ENCODE results near the gene DTYMK. TPM values are rescaled to one million over a fixed set of nuclear protein-coding genes. Genes with fewer than 3 reads are reported as not detected.

The DTYMK gene
- total RNA-seq, 1 donor from 2014 or later: 35.0 TPM

DNA sequence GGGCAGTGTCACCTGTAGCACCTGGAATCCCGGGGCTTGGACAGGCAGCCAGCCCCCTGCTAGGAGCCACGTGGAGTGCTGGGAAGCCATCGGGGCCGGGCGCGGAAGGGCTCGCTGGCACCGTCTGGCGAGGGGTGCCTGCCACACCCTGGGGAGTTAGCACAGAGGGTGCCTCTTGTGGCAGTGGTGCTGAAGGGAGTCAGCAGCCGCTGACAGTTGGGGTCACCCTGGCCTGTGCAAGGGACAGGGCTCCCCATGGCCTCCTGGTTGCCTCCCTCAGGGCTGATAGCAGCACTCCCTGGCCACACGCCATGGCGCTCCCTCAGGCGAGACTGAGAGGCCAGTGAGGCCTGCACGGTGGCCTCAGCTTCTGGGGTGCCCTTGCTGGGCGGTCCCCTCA is 33.9 kb upstream of the DTYMK start:
- no peak for DNase-seq (ENCODE audit: low spot score in 2 of 2, unreplicated experiment in 2 of 2)
- H3K27ac Mint-ChIP-seq: no peak overlapping the region
- H3K4me1 Mint-ChIP-seq: no peaks in the 10 kb centered on the region
- no peak overlapping the region for H3K4me3 Mint-ChIP-seq
- H3K9me3 Mint-ChIP-seq: peaks cover 24% of the 10 kb centered on the region
- peaks cover 67% of the 10 kb centered on the region for H3K36me3 Mint-ChIP-seq
- no peaks in the 10 kb centered on the region for H3K27me3 Mint-ChIP-seq (ENCODE audit: low read depth)
- TF ChIP-seq, protein P1, sequence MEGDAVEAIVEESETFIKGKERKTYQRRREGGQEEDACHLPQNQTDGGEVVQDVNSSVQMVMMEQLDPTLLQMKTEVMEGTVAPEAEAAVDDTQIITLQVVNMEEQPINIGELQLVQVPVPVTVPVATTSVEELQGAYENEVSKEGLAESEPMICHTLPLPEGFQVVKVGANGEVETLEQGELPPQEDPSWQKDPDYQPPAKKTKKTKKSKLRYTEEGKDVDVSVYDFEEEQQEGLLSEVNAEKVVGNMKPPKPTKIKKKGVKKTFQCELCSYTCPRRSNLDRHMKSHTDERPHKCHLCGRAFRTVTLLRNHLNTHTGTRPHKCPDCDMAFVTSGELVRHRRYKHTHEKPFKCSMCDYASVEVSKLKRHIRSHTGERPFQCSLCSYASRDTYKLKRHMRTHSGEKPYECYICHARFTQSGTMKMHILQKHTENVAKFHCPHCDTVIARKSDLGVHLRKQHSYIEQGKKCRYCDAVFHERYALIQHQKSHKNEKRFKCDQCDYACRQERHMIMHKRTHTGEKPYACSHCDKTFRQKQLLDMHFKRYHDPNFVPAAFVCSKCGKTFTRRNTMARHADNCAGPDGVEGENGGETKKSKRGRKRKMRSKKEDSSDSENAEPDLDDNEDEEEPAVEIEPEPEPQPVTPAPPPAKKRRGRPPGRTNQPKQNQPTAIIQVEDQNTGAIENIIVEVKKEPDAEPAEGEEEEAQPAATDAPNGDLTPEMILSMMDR (IDR thresholded peaks at IDR 0.05; ENCODE audit: unreplicated experiment): no peak

DNA sequence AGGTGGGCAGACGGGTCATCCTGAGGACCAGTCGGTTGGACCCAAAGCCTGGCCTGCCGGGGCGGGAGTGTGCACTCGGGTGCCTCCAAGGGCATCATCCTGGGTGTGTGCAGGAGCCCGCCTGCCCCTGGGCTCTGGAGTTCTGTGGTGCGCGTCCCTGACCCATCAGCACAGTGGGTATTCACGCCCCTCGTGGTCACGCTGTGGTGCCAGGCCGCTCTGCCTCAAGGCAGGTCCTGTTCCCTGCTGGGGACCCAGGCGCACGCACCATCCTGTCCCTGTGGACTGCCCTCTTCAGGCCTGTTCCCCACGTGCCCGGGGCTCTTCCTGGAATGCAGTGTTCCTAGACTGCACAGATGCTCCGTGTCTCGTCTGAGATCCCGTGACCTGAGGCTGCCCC is 33.5 kb upstream of the DTYMK start:
- H3K4me3 Mint-ChIP-seq: no peak overlapping the region
- peaks cover 23% of the 10 kb centered on the region for H3K9me3 Mint-ChIP-seq
- H3K4me1 Mint-ChIP-seq: no peaks in the 10 kb centered on the region
- no peak for DNase-seq (ENCODE audit: low spot score in 2 of 2, unreplicated experiment in 2 of 2)
- no peaks in the 10 kb centered on the region for H3K27me3 Mint-ChIP-seq (ENCODE audit: low read depth)
- no peak overlapping the region for H3K27ac Mint-ChIP-seq
- H3K36me3 Mint-ChIP-seq: peaks cover 65% of the 10 kb centered on the region
- TF ChIP-seq, protein P1 (IDR thresholded peaks at IDR 0.05; ENCODE audit: unreplicated experiment): no peak

DNA sequence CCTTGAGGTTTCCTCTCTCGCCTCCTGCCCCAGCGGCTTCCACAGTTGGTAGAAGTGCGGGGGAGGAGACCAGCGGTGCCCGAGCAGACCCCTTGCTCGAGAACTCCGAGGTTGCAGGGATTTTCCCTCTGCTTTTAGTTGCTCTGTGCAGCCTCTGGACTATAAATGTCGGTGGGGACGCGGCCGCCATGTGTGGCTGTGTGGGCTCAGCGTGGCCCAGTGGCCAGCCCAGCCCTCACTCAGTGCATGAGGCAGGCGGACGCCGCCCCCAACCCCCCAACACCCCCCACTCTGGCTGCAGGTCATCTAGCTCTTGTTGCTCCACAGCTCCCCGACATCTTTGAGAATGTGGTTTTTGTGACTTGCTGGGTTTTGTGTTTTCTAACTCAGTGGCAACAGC is 32.5 kb upstream of the DTYMK start:
- no peaks in the 10 kb centered on the region for H3K4me1 Mint-ChIP-seq
- no peaks in the 10 kb centered on the region for H3K27me3 Mint-ChIP-seq (ENCODE audit: low read depth)
- peaks cover 64% of the 10 kb centered on the region for H3K36me3 Mint-ChIP-seq
- H3K4me3 Mint-ChIP-seq: no peak overlapping the region
- no peak for DNase-seq (ENCODE audit: low spot score in 2 of 2, unreplicated experiment in 2 of 2)
- H3K9me3 Mint-ChIP-seq: peaks cover 30% of the 10 kb centered on the region
- TF ChIP-seq, protein P1 (IDR thresholded peaks at IDR 0.05; ENCODE audit: unreplicated experiment): no peak
- no peak overlapping the region for H3K27ac Mint-ChIP-seq

DNA sequence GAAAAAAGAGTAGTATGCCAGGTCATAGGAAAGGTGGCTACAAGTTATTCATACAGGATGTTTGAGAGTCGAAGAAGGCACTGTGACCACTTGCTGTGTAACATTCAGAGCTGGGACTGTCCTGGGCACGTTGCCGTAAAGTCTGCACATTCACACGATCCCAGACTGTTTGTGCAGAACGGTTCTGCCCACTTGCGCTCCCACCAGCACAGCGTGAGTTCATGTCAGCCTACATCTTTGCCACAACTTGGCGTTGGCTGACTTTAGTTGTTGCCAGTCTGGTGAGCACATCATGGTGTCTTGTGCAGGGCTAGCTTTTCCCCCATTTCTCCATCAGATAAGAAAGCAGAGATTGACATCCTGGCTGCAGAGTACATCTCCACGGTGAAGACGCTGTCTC is 22.3 kb upstream of the DTYMK start:
- TF ChIP-seq, protein P1 (IDR thresholded peaks at IDR 0.05; ENCODE audit: unreplicated experiment): no peak
- Mint-ChIP-seq H3K27ac (no peak overlapping the region), H3K9me3 (peaks cover 8% of the 10 kb centered on the region), H3K36me3 (peaks cover 59% of the 10 kb centered on the region), H3K4me1 (no peaks in the 10 kb centered on the region), H3K27me3 (ENCODE audit: low read depth) (no peaks in the 10 kb centered on the region), H3K4me3 (no peak overlapping the region)
- no peak for DNase-seq (ENCODE audit: low spot score in 2 of 2, unreplicated experiment in 2 of 2)

DNA sequence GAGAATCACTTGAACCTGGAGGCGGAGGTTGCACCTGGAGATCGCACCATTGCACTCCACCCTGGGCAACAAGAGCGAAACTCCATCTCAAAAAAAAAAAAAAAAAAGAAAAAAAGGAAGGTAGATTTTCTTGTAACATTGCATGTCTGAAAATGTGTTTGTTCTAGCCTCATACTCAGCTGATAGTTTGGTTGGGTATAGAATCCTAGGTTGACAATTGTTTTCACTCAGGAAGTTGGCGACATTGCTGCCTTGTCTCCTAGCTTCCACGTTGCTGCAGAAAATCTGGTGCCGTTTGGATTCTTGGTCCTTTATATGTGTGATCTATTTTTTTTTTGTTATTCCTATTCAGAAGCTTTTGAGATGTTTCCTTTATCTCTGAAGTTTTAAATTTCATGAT is 19.9 kb upstream of the DTYMK start:
- no peak overlapping the region for H3K27ac Mint-ChIP-seq
- no peak for DNase-seq (ENCODE audit: low spot score in 2 of 2, unreplicated experiment in 2 of 2)
- H3K4me1 Mint-ChIP-seq: peaks cover 6% of the 10 kb centered on the region
- peaks cover 7% of the 10 kb centered on the region for H3K9me3 Mint-ChIP-seq
- no peak overlapping the region for H3K4me3 Mint-ChIP-seq
- TF ChIP-seq, protein P1 (IDR thresholded peaks at IDR 0.05; ENCODE audit: unreplicated experiment): no peak
- H3K36me3 Mint-ChIP-seq: peaks cover 44% of the 10 kb centered on the region
- H3K27me3 Mint-ChIP-seq (ENCODE audit: low read depth): no peaks in the 10 kb centered on the region

DNA sequence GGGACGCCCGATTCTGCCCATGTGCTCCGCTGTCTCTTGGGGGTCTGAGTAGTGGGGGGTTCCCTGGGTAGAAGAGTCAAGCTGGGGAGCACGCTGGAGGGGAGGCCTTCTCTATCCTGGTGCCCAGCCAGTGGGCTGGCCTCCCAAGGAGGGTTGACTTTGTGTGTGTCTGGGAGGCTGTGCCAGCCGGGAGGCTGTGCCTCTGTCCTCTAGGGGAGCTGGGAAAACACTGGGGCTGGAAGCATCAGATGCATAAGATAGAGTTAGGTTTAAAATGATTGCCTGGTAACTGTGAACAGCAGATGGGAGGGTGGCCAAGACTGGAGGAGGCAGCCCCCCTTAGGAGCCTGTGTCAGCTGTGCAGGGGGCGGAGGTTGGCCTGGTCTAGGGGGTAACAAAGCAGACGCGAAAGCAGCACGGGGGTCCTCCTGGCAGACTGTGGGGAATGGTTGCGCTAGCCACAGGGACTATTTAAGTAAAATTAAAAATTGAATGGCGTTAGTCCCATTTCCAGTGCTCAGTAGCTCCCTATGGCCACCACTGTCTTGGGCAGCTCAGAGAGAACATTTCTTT is 16.5 kb upstream of the DTYMK start:
- Mint-ChIP-seq H3K4me3 (peak overlapping the region; percentile 76), H3K36me3 (peaks cover 25% of the 10 kb centered on the region), H3K27ac (peak overlapping the region; percentile 83), H3K27me3 (ENCODE audit: low read depth) (no peaks in the 10 kb centered on the region), H3K9me3 (peaks cover 7% of the 10 kb centered on the region), H3K4me1 (peaks cover 8% of the 10 kb centered on the region)
- TF ChIP-seq, protein P1 (IDR thresholded peaks at IDR 0.05; ENCODE audit: unreplicated experiment): no peak
- no peak for DNase-seq (ENCODE audit: low spot score in 2 of 2, unreplicated experiment in 2 of 2)
